ENCODE data around the gene ZNF470.
A peak's percentile ranks its signal among the peaks of the same experiment; 100 is the strongest.

ZNF470 gene

DNA sequence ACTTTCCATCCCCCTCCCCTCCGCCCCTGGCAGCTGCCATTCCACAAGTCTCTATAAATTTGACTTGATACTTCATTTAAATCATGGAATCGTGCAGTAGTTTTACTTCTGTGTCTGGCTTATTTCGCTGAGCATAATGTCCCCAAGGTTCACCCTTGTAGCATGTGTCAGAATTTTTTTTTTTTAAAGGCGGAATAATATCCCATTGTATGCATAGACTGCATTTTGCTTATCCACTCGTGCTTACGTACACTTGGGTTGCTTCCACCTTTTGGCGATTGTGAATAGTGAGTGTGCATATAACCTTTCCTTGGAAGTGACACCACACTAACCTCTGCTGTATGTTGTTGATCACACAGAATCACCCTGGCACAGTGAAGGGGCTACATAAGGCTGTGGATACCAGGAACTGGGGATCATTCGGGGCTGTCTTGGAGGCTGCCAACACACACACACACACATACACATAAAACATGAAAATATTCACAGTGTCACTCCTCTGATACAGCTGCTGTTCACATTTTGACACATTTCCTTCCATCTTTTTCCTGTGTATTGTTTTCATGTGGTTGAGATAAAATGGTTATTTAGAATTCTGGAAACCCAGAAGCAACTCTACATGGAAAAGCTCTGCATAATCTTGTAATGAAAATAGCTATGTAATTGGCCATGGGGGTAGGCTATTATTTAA lies 41.2 kb downstream of the ZNF470 start:
- DNase-seq (ENCODE audit: low spot score), result no peak

DNA sequence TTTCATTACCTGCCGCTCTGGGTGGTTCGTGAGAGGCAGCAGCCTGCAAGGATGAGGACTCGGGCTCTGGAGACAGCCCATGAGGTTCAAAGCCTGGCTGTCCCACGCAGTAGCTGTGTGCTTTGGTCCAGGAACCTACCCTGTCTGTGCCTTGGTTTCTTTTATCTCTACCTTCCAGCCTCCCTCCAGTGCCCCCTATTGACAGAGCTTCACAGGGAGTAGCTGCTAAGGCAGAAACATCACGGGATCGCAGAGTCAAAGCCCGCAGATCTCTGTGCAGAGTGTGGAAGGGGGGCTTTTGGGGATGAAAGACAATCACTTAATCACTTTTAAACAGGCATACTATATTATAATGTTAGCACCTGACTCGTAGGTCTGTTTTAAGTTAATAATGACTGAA lies 44.0 kb downstream of the ZNF470 start:
- DNase-seq (ENCODE audit: low spot score), result no peak

GRCh38 chr19:56612737-56613136 lies 45.5 kb downstream of the ZNF470 start:
- DNase-seq (ENCODE audit: low spot score), result no peak

DNA sequence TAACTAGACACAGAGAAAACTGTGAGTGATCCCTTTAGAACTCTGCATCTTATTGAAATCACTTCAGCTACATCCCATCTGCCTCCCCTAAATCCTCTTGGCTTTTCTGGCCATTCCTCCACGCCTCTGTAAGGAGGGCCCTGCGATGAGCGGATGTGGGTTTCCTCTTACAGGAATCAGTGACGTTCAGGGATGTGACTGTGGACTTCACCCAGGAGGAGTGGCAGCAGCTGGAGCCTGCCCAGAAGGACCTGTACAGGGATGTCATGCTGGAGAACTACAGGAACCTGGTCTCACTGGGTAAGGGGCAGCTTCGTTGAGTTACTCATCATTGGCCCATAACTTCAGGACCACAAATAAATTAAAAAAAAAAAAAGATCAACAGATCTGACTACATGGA lies 46.4 kb downstream of the ZNF470 start:
- DNase-seq (ENCODE audit: low spot score), result no peak

DNA sequence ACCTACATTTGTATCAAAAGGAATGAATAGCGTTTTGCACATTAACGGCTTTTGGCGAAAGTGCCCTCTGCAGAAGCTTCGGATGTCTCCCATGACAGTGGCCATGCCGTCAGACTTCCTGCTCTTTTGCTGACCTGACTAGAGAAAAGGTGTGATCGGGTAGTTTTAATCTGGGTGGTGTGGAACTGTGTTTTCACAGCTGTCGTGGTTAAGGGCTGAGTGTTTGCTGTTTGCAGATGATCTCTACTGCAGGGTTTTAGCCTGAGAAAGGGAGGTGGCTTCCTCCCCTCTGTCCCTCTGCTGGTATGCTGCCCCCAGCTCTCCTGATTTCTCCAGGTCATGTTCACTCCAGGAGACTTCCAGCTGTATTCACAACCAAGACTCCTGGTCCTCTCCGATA lies 50.3 kb downstream of the ZNF470 start:
- no peak for DNase-seq (ENCODE audit: low spot score)

- DNase-seq (ENCODE audit: low spot score), result no peak
Observed at GRCh38 chr19:56619121-56619520, 51.9 kb downstream of the ZNF470 start.

DNA sequence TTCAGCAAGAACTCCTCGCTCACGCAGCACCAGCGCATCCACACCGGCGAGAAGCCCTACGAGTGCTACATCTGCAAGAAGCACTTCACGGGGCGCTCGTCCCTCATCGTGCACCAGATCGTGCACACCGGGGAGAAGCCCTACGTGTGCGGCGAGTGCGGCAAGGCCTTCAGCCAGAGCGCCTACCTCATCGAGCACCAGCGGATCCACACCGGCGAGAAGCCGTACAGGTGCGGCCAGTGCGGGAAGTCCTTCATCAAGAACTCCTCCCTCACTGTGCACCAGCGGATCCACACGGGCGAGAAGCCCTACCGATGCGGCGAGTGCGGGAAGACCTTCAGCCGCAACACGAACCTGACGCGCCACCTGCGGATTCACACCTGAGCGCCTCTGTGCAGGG lies 55.1 kb downstream of the ZNF470 start:
- no peak for DNase-seq (ENCODE audit: low spot score)

DNA sequence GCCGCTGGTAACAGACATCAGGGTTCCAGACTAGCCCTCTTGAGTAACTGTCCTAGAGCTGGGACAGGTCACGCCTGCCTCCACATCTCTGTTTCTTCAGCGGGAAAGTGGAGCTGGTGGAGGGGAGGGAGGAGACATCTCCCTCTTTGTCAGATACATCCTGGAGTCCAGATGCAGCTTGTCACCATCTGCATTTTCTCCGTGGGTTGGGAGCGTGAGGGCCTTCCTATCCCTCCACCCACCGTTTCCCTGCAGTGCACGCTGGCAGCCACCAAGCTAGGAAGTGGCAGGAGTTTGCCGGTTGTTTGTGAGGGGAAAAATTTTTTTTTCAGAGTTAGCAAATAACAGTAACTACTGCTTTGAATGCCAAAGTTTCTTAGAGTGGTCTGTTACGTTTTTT lies 55.7 kb downstream of the ZNF470 start:
- no peak for DNase-seq (ENCODE audit: low spot score)

GRCh38 chr19:56625708-56626107 lies 58.4 kb downstream of the ZNF470 start:
- no peak for DNase-seq (ENCODE audit: low spot score)

GRCh38 chr19:56633021-56633420 lies 65.8 kb downstream of the ZNF470 start:
- no peak for DNase-seq (ENCODE audit: low spot score)

GRCh38 chr19:56637976-56638555 lies 70.8 kb downstream of the ZNF470 start:
- peak; percentile 25 for DNase-seq (ENCODE audit: low spot score)
